ENCODE measurements around the gene HDAC8. TPM values are rescaled to one million over a fixed set of nuclear protein-coding genes. Genes with fewer than 3 reads are reported as not detected.
A peak's percentile ranks its signal among the peaks of the same experiment; 100 is the strongest.
"Not testable (repeated sequence)": the region's sequence is repeated elsewhere in the genome, so short reads cannot be mapped to it uniquely, and the experiment has no call there.

The HDAC8 gene
- 37.7 TPM for total RNA-seq

- DNase-seq = peak; percentile 48
Observed at GRCh38 chrX:72572248-72573157, at the start of gene HDAC8. Gene HDAC8, minus strand, starts transcription at chrX:72572843. Its CDS starts 82 bp downstream, at chrX:72572761.

GRCh38 chrX:72621625-72622485 is 49.2 kb upstream of the HDAC8 start:
- DNase-seq = no peak

GRCh38 chrX:72621163-72621562 is 48.5 kb upstream of the HDAC8 start:
- DNase-seq = no peak

- DNase-seq = no peak
Observed at GRCh38 chrX:72620550-72621145, 48.0 kb upstream of the HDAC8 start.

- DNase-seq = no peak
Observed at GRCh38 chrX:72609313-72609712, 36.7 kb upstream of the HDAC8 start.

GRCh38 chrX:72604705-72605104 is 32.1 kb upstream of the HDAC8 start:
- DNase-seq = no peak

- no peak for DNase-seq
Observed at GRCh38 chrX:72604112-72604511, 31.5 kb upstream of the HDAC8 start.

- DNase-seq = not testable (repeated sequence)
Observed at GRCh38 chrX:72591038-72591437, 18.4 kb upstream of the HDAC8 start.

GRCh38 chrX:72584163-72584562 is 11.5 kb upstream of the HDAC8 start:
- no peak for DNase-seq

- no peak for DNase-seq
Observed at GRCh38 chrX:72576141-72576894, 3.7 kb upstream of the HDAC8 start.

- DNase-seq = no peak
Observed at GRCh38 chrX:72573158-72573511, 492 bp upstream of the HDAC8 start.

GRCh38 chrX:72569786-72570185 is 2.9 kb downstream of the HDAC8 start:
- no peak for DNase-seq

GRCh38 chrX:72568406-72569092 is 4.1 kb downstream of the HDAC8 start:
- no peak for DNase-seq

- no peak for DNase-seq
Observed at GRCh38 chrX:72566448-72566847, 6.2 kb downstream of the HDAC8 start.

- DNase-seq = not testable (repeated sequence)
Observed at GRCh38 chrX:72559655-72560054, 13.0 kb downstream of the HDAC8 start.

- DNase-seq = no peak
Observed at GRCh38 chrX:72554448-72555140, 18.0 kb downstream of the HDAC8 start.

- not testable (repeated sequence) for DNase-seq
Observed at GRCh38 chrX:72552443-72552842, 20.2 kb downstream of the HDAC8 start.

- no peak for DNase-seq
Observed at GRCh38 chrX:72545990-72546389, 26.7 kb downstream of the HDAC8 start.

GRCh38 chrX:72540318-72540717 is 32.3 kb downstream of the HDAC8 start:
- DNase-seq = no peak

GRCh38 chrX:72539822-72540221 is 32.8 kb downstream of the HDAC8 start:
- DNase-seq = no peak

- DNase-seq = no peak
Observed at GRCh38 chrX:72536542-72536941, 36.1 kb downstream of the HDAC8 start.

All from occipital lobe (tissue), 2 donors.